Measurements from ENCODE around the gene KIAA1328. TPM values are rescaled to one million over a fixed set of nuclear protein-coding genes. Genes with fewer than 3 reads are reported as not detected.

Gene KIAA1328
- total RNA-seq, 1 donor from 2014 or later: 7.9 TPM

- intact Hi-C loops (cut with micrococcal nuclease): no loop called here
- DNase-seq (ENCODE audit: low spot score): no peak
- Mint-ChIP-seq H3K4me3 (ENCODE audit: low read depth) (no peak overlapping the region), H3K9me3 (no peaks in the 10 kb centered on the region), H3K27ac (no peak overlapping the region), H3K4me1 (ENCODE audit: low read depth) (no peaks in the 10 kb centered on the region), H3K36me3 (ENCODE audit: low read depth) (no peaks in the 10 kb centered on the region), H3K27me3 (ENCODE audit: low read depth) (no peaks in the 10 kb centered on the region)
Observed at GRCh38 chr18:37264956-37265355, 436.0 kb downstream of the KIAA1328 start.

- no peak for DNase-seq (ENCODE audit: low spot score)
- H3K4me1 Mint-ChIP-seq (ENCODE audit: low read depth): no peaks in the 10 kb centered on the region
- intact Hi-C loops (cut with micrococcal nuclease): no loop called here
Observed at GRCh38 chr18:37265382-37265781, 436.5 kb downstream of the KIAA1328 start.

GRCh38 chr18:37266290-37266689 lies 437.4 kb downstream of the KIAA1328 start:
- Mint-ChIP-seq H3K4me3 (ENCODE audit: low read depth) (no peak overlapping the region), H3K27ac (no peak overlapping the region), H3K4me1 (ENCODE audit: low read depth) (no peaks in the 10 kb centered on the region), H3K9me3 (no peaks in the 10 kb centered on the region), H3K36me3 (ENCODE audit: low read depth) (no peaks in the 10 kb centered on the region), H3K27me3 (ENCODE audit: low read depth) (no peaks in the 10 kb centered on the region)
- intact Hi-C loops (cut with micrococcal nuclease): no loop called here
- DNase-seq (ENCODE audit: low spot score): no peak

More at GRCh38 chr18:37265382-37265781, 436.5 kb downstream of the KIAA1328 start:
- H3K27me3 Mint-ChIP-seq (ENCODE audit: low read depth): no peaks in the 10 kb centered on the region
- no peaks in the 10 kb centered on the region for H3K9me3 Mint-ChIP-seq
- no peak overlapping the region for H3K27ac Mint-ChIP-seq
- no peak overlapping the region for H3K4me3 Mint-ChIP-seq (ENCODE audit: low read depth)
- H3K36me3 Mint-ChIP-seq (ENCODE audit: low read depth): no peaks in the 10 kb centered on the region

GRCh38 chr18:37270038-37270665 lies 441.2 kb downstream of the KIAA1328 start:
- peak; percentile 20 for DNase-seq (ENCODE audit: low spot score)
- Mint-ChIP-seq H3K9me3 (no peaks in the 10 kb centered on the region), H3K27me3 (ENCODE audit: low read depth) (peaks cover 5% of the 10 kb centered on the region), H3K4me3 (ENCODE audit: low read depth) (no peak overlapping the region), H3K27ac (no peak overlapping the region), H3K4me1 (ENCODE audit: low read depth) (no peaks in the 10 kb centered on the region), H3K36me3 (ENCODE audit: low read depth) (no peaks in the 10 kb centered on the region)
- intact Hi-C loops (cut with micrococcal nuclease): no loop called here

GRCh38 chr18:37270666-37271052 lies 441.7 kb downstream of the KIAA1328 start:
- no peaks in the 10 kb centered on the region for H3K36me3 Mint-ChIP-seq (ENCODE audit: low read depth)
- no peak overlapping the region for H3K4me3 Mint-ChIP-seq (ENCODE audit: low read depth)
- H3K9me3 Mint-ChIP-seq: no peaks in the 10 kb centered on the region
- H3K4me1 Mint-ChIP-seq (ENCODE audit: low read depth): no peaks in the 10 kb centered on the region
- H3K27ac Mint-ChIP-seq: no peak overlapping the region
- DNase-seq (ENCODE audit: low spot score): no peak
- peaks cover 9% of the 10 kb centered on the region for H3K27me3 Mint-ChIP-seq (ENCODE audit: low read depth)
- intact Hi-C loops (cut with micrococcal nuclease): no loop called here

GRCh38 chr18:37272226-37272625 lies 443.3 kb downstream of the KIAA1328 start:
- no peaks in the 10 kb centered on the region for H3K36me3 Mint-ChIP-seq (ENCODE audit: low read depth)
- intact Hi-C loops (cut with micrococcal nuclease): no loop called here

GRCh38 chr18:37272841-37273240 lies 443.9 kb downstream of the KIAA1328 start:
- Mint-ChIP-seq H3K9me3 (no peaks in the 10 kb centered on the region), H3K4me1 (ENCODE audit: low read depth) (no peaks in the 10 kb centered on the region), H3K36me3 (ENCODE audit: low read depth) (no peaks in the 10 kb centered on the region), H3K27me3 (ENCODE audit: low read depth) (peaks cover 12% of the 10 kb centered on the region), H3K27ac (no peak overlapping the region), H3K4me3 (ENCODE audit: low read depth) (no peak overlapping the region)
- intact Hi-C loops (cut with micrococcal nuclease): no loop called here
- no peak for DNase-seq (ENCODE audit: low spot score)

More at GRCh38 chr18:37272226-37272625, 443.3 kb downstream of the KIAA1328 start:
- Mint-ChIP-seq H3K4me3 (ENCODE audit: low read depth) (no peak overlapping the region), H3K27ac (no peak overlapping the region), H3K4me1 (ENCODE audit: low read depth) (no peaks in the 10 kb centered on the region), H3K9me3 (no peaks in the 10 kb centered on the region), H3K27me3 (ENCODE audit: low read depth) (peaks cover 12% of the 10 kb centered on the region)
- DNase-seq (ENCODE audit: low spot score): no peak

- intact Hi-C loops (cut with micrococcal nuclease): no loop called here
- Mint-ChIP-seq H3K36me3 (ENCODE audit: low read depth) (no peaks in the 10 kb centered on the region), H3K9me3 (no peaks in the 10 kb centered on the region), H3K4me1 (ENCODE audit: low read depth) (no peaks in the 10 kb centered on the region), H3K27me3 (ENCODE audit: low read depth) (peaks cover 12% of the 10 kb centered on the region), H3K4me3 (ENCODE audit: low read depth) (no peak overlapping the region), H3K27ac (no peak overlapping the region)
- no peak for DNase-seq (ENCODE audit: low spot score)
Observed at GRCh38 chr18:37274309-37275236, 445.6 kb downstream of the KIAA1328 start.

- Mint-ChIP-seq H3K4me1 (ENCODE audit: low read depth) (no peaks in the 10 kb centered on the region), H3K27me3 (ENCODE audit: low read depth) (peaks cover 12% of the 10 kb centered on the region), H3K4me3 (ENCODE audit: low read depth) (no peak overlapping the region), H3K27ac (no peak overlapping the region), H3K9me3 (no peaks in the 10 kb centered on the region), H3K36me3 (ENCODE audit: low read depth) (no peaks in the 10 kb centered on the region)
- no peak for DNase-seq (ENCODE audit: low spot score)
- intact Hi-C loops (cut with micrococcal nuclease): no loop called here
Observed at GRCh38 chr18:37275237-37275741, 446.4 kb downstream of the KIAA1328 start.

- H3K9me3 Mint-ChIP-seq: no peaks in the 10 kb centered on the region
- no peak overlapping the region for H3K4me3 Mint-ChIP-seq (ENCODE audit: low read depth)
- H3K4me1 Mint-ChIP-seq (ENCODE audit: low read depth): no peaks in the 10 kb centered on the region
- H3K36me3 Mint-ChIP-seq (ENCODE audit: low read depth): no peaks in the 10 kb centered on the region
- DNase-seq (ENCODE audit: low spot score): no peak
- intact Hi-C loops (cut with micrococcal nuclease): no loop called here
- no peak overlapping the region for H3K27ac Mint-ChIP-seq
- peaks cover 12% of the 10 kb centered on the region for H3K27me3 Mint-ChIP-seq (ENCODE audit: low read depth)
Observed at GRCh38 chr18:37276111-37276890, 447.4 kb downstream of the KIAA1328 start.

- Mint-ChIP-seq H3K27ac (no peak overlapping the region), H3K9me3 (no peaks in the 10 kb centered on the region), H3K4me3 (ENCODE audit: low read depth) (no peak overlapping the region), H3K4me1 (ENCODE audit: low read depth) (no peaks in the 10 kb centered on the region), H3K36me3 (ENCODE audit: low read depth) (no peaks in the 10 kb centered on the region), H3K27me3 (ENCODE audit: low read depth) (peaks cover 12% of the 10 kb centered on the region)
- no peak for DNase-seq (ENCODE audit: low spot score)
- intact Hi-C loops (cut with micrococcal nuclease): no loop called here
Observed at GRCh38 chr18:37277804-37278203, 448.9 kb downstream of the KIAA1328 start.
